GM21423 (cell line): ENCODE results near the gene KLHL1.
"Not testable (repeated sequence)": the region's sequence is repeated elsewhere in the genome, so short reads cannot be mapped to it uniquely, and the experiment has no call there.

Experiments used
- ATAC-seq: cut with Tn5 transposase; IDR thresholded peaks from one replicate; pipeline ENCODE4 v1.9.1; 2021; ENCODE audit warnings: mild to moderate bottlenecking, moderate library complexity; ENCODE audit not compliant: unreplicated experiment

Gene KLHL1

GRCh38 chr13:70108356-70109105, at the start of gene KLHL1:
Gene KLHL1 (minus strand): TSS chr13:70108452. CDS start chr13:70107699, 753 bp downstream.
- no peak for ATAC-seq

DNA sequence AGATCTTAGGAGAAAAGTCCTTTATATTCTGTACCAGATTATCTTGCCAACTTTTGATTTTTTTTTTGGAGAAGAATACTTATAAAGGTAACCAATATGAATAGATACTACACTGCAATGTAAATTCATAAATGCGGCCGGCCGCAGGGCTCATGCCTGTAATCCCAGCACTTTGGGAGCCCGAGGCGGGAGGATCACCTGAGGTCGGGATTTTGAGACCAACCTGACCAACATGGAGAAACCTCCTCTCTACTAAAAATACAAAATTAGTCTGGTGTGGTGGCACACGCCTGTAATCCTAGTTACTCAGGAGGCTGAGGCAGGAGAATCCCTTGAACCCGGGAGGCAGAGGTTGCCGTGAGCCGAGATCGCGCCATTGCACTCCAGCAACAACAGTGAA, 34.4 kb upstream of the KLHL1 start:
- ATAC-seq: not testable (repeated sequence)

- ATAC-seq: no peak
Observed at GRCh38 chr13:70128098-70128497, 19.8 kb upstream of the KLHL1 start.

DNA sequence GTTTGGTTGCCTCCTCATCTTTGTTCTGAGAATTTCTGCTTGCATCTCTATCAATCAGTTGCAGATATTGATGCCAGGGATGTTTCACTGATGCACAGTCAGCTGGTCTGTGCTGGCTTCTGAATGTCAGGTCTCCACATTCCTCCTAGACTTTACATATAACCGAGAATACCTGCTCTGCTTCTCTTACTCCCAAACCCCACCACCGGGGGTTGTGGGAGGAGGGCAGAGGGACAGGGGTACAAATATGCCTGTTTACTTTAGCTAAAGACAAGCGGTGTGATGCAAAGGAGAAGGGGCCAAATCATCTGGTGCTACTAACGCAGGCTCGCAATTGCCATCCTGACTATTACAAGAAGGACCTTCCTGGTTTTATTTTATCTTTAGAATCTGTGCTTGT, 17.4 kb upstream of the KLHL1 start:
- no peak for ATAC-seq

GRCh38 chr13:70117338-70117905, 9.2 kb upstream of the KLHL1 start:
- ATAC-seq: no peak

GRCh38 chr13:70107498-70108281, 562 bp downstream of the KLHL1 start, which contains the start of gene ATXN8OS:
Gene ATXN8OS (plus strand): TSS chr13:70107826.
- ATAC-seq: no peak

DNA sequence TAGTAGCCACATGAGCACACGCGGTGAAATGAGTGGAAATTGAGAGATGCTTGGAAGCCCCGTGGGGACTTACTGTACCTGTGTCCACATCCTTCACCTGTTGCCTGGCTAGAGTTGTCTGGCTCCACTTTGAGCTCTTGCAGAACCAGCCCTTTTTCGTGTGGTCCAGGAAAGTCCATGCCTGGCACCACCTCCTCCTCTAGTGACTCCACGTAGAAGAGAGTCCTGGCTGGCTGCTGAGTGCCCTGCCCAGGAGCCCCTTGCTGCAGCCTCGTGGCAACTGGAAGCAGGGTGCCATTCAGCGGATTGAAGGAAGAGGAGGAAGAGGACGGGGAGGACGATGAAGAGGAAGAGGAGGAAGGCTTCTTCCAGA, 1.1 kb downstream of the KLHL1 start:
- no peak for ATAC-seq

GRCh38 chr13:70104481-70104880, 3.8 kb downstream of the KLHL1 start:
- ATAC-seq: no peak

GRCh38 chr13:70098669-70099068, 9.6 kb downstream of the KLHL1 start:
- no peak for ATAC-seq

DNA sequence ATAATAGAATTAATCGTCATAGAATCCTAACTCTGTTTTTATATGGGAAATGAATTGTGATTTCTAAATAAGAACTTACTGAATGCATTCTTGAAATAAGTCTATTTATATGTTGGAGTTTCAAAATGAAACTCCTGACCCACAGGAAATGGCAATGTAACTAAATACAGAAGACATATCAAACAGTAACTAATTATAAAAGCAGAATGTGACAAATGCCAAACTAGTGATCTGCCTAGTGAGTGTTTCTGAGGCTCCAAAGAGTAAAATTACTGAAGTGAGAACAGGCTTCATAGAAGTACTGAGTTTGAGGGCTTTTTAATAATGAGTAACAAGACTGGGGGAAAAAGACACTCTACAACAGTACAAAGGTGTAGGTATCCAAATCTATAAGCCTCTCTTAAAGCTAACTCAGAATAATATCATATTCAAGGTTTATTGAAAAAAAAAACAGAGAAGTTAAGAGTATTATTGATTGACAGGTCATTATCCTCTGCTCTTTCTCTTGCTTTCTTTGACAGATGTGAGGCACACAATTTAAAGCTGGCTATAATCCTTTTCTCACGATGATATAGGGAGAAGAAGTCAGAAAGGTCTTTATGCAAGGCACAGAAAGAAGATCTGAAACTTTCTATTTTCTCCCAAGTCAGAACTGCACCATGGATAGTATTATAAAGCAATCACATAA, 18.1 kb downstream of the KLHL1 start:
- peak; percentile 87 for ATAC-seq

GRCh38 chr13:70088926-70089325, 19.3 kb downstream of the KLHL1 start:
- no peak for ATAC-seq

- ATAC-seq: no peak
Observed at GRCh38 chr13:70087247-70087646, 21.0 kb downstream of the KLHL1 start.

- ATAC-seq: no peak
Observed at GRCh38 chr13:70080012-70080411, 28.2 kb downstream of the KLHL1 start.

- ATAC-seq: no peak
Observed at GRCh38 chr13:70054572-70054971, 53.7 kb downstream of the KLHL1 start.

- no peak for ATAC-seq
Observed at GRCh38 chr13:70051531-70051930, 56.7 kb downstream of the KLHL1 start.

DNA sequence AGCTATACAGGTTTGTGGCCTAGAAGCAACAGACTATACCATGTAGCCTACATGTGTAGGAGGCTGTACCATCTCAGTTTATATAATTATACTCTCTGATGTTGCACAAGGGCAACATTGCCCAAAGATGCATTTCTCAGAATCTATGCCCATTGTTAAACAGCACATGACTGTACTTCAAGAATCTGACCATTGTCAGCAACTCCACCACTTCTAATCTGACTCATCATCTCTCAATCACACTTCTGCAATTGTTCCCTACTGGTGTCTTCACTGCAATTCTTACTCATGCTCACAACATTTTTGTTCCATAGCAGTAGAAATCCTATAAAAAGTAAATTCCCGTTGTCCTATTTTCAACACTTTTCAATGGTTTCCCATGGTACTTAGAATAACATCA, 64.6 kb downstream of the KLHL1 start:
- no peak for ATAC-seq

DNA sequence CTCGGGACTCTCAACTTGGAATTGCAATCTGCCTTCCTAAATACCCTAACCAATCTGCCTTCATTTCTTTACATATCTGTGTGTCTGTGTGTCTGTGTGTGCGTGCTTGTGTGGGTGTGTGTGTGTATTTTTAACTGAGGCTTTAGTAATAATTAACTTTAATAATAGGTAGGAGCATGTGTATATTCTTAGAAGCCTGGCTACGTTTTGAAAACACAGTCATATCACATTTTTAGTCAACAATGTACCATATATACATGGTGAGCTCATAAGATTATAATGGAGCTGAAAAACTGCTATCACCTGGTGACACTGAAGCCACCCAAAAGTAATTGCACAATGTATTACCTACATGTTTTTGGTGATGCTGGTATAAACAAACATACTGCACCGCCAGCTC, 66.1 kb downstream of the KLHL1 start:
- no peak for ATAC-seq

DNA sequence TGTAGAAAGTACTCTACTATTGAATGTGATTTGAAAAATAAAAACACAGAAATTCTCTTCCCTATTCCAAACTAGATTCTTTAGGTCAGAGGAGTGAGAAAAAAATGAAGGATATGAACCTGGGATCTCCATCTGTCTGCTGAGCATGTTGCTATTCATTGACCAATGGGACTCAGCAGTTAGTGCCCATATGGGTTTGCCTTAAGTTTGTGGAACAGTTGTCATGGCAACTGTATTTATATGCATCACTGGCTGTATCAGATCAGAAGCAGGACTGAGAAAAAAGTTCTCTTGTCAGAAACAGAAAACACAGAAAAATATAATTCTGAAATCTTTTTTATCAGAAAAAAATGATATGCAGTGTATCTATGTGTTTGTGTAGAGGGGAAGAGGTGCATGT, 74.0 kb downstream of the KLHL1 start:
- ATAC-seq: no peak

DNA sequence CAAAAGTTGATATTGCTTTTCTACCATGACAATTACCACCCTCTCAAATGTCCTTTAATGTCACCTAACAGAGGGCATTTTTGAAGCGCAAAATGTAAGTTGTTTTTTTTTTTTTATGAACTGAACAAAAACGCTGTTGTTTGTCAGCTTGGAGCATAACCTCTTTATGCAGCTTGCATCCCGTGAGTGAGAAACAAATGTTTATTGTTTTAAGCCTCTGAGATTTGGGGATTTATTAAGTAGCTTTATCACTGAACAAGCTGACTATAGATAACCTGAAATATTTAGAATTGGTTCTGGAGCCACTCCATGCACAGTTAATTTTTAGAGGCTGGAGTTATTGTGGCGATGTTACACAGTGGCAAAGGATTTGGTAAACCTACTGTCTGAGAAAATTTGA, 80.7 kb downstream of the KLHL1 start:
- no peak for ATAC-seq

GRCh38 chr13:70023516-70023915, 84.7 kb downstream of the KLHL1 start:
- no peak for ATAC-seq

DNA sequence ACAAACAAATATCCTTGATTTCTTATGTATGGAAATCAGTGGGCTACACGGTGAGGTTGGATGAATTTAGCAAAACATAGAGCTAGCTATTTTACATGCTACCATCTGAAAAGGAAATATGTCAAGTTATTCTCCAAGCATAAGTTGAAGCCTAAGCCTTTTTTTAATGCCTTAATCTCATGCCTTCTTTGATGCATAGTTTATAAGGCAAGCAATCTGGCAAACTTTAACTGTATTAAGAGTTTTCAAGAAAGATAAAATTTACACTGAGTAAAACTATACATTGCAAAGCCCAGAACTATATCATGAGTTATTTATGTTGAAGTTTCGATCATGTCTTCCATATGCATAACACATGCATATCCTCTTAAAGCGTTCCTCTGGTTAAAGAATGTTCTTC, 85.6 kb downstream of the KLHL1 start:
- ATAC-seq: no peak
